Effector CD8-positive, alpha-beta T cell (primary cell): ENCODE results near the gene FURIN.
A peak's percentile ranks its signal among the peaks of the same experiment; 100 is the strongest.
"Not testable (repeated sequence)": the region's sequence is repeated elsewhere in the genome, so short reads cannot be mapped to it uniquely, and the experiment has no call there.

Source experiments
- DNase-seq: peaks from one replicate; lab custom pipeline; 2025; lab: John Stamatoyannopoulos, UW

The FURIN gene

GRCh38 chr15:90870354-90871138, 2.2 kb downstream of the FURIN start:
- DNase-seq: no peak

GRCh38 chr15:90871139-90871715, 2.8 kb downstream of the FURIN start:
- DNase-seq: peak; percentile 17

GRCh38 chr15:90871716-90872485, 3.5 kb downstream of the FURIN start:
- no peak for DNase-seq

- no peak for DNase-seq
These were observed 4.2 kb downstream of the FURIN start for GRCh38 chr15:90872486-90873184.

- DNase-seq: no peak
These were observed 5.2 kb downstream of the FURIN start for GRCh38 chr15:90873488-90873997.

- DNase-seq: no peak
These were observed 5.7 kb downstream of the FURIN start for GRCh38 chr15:90873998-90874605.

- not testable (repeated sequence) for DNase-seq
These were observed 6.6 kb downstream of the FURIN start for GRCh38 chr15:90874986-90875385.

- no peak for DNase-seq
These were observed 7.2 kb downstream of the FURIN start for GRCh38 chr15:90875549-90875981.

GRCh38 chr15:90876046-90876445, 7.7 kb downstream of the FURIN start:
- DNase-seq: no peak

- no peak for DNase-seq
These were observed 8.3 kb downstream of the FURIN start for GRCh38 chr15:90876512-90877170.

- no peak for DNase-seq
These were observed 8.9 kb downstream of the FURIN start for GRCh38 chr15:90877315-90877714.

- DNase-seq: no peak
These were observed 9.6 kb downstream of the FURIN start for GRCh38 chr15:90877996-90878395.

GRCh38 chr15:90878660-90879059, 10.3 kb downstream of the FURIN start:
- DNase-seq: no peak

GRCh38 chr15:90879730-90880366, 11.5 kb downstream of the FURIN start:
- no peak for DNase-seq

GRCh38 chr15:90880381-90881145, 12.2 kb downstream of the FURIN start:
- DNase-seq: no peak

GRCh38 chr15:90881181-90881977, 13.0 kb downstream of the FURIN start:
- no peak for DNase-seq

GRCh38 chr15:90881978-90882721, 13.8 kb downstream of the FURIN start:
- no peak for DNase-seq
